Cardiac muscle cell (in vitro differentiated cells and primary cell): ENCODE results near the gene COL6A5. TPM values are rescaled to one million over a fixed set of nuclear protein-coding genes. Genes with fewer than 3 reads are reported as not detected.

Experiments used
- DNase-seq, 2 donors: peaks; one replicate each; pipeline versions ENCODE4 v3.0.0 to v3.0.0-alpha.2; 2010 to 2017; ENCODE audit warnings: low read depth in 1 of 2, low spot score in 1 of 2
- H3K27ac ChIP-seq: fragments of 200-600 bp; sonication (generic); 2 replicates; pipeline ENCODE4 v1.5.1; 2016
- H3K27me3 ChIP-seq: fragments of 200-600 bp; sonication (generic); 2 replicates; pipeline ENCODE4 v1.6.0; 2016; ENCODE audit warnings: control low read depth
- H3K36me3 ChIP-seq: fragments of 200-600 bp; sonication (generic); 2 replicates; pipeline ENCODE4 v1.5.1; 2016; ENCODE audit warnings: control low read depth
- H3K4me1 ChIP-seq: fragments of 200-600 bp; sonication (generic); 2 replicates; pipeline ENCODE4 v1.8.1; 2017; ENCODE audit warnings: low read depth, mild to moderate bottlenecking, mixed run types
- H3K4me3 ChIP-seq: fragments of 200-600 bp; sonication (generic); 2 replicates; pipeline ENCODE4 v1.5.1; 2016; ENCODE audit warnings: mild to moderate bottlenecking
- H3K9me3 ChIP-seq: fragments of 200-600 bp; sonication (generic); 2 replicates; pipeline ENCODE4 v1.5.1; 2017; ENCODE audit warnings: low read depth, mild to moderate bottlenecking, control low read depth
- polyA plus RNA-seq: library from polyadenylated mRNA; unstranded; fragments of >200 nt; fragmentation: Nextera tagmentation; extraction: Ambion mirVana; gene quantifications from 2 replicates; pipeline ENCODE4 v1.2.1, GENCODE V29; 2016
- total RNA-seq: library from RNA; depleted of rRNA; stranded (reverse); fragments of >200 nt; gene quantifications from 2 replicates; pipeline ENCODE4 v1.2.3, GENCODE V29; 2016
- TF ChIP-seq, protein P1 (sequence below): IDR thresholded peaks from 2 replicates; pipeline ENCODE4 v1.5.1; 2012; ENCODE audit warnings: low read depth, mild to moderate bottlenecking, low read length

COL6A5 gene
- total and polyA plus RNA-seq, 2 experiments from 2014 or later, result not detected

DNA sequence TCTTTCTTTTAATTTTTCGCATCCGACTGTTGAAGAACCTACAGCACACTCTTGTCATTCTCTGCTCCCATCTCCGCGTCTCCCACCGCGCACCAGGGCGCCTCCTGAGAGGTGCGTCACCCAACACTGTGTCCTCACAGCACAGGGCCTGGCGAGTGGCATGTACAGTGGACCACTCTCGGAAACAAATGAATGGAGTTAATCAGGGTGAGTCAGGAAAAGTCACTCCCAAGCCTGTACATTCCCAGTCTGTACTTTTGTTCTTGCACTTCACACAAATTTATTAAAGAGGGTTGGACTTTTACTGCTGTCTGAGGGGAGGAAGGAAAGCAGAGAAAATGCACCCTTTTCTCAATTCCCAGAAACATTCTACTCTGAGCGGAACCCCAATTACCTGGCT lies 172.1 kb downstream of the COL6A5 start:
- peaks cover 89% of the 10 kb centered on the region for H3K27me3 ChIP-seq
- H3K9me3 ChIP-seq, result no peaks in the 10 kb centered on the region
- no peak overlapping the region for H3K4me3 ChIP-seq
- DNase-seq, result peak in 1 of 2 donors; percentile 8
- H3K36me3 ChIP-seq, result no peaks in the 10 kb centered on the region
- TF ChIP-seq, protein P1, sequence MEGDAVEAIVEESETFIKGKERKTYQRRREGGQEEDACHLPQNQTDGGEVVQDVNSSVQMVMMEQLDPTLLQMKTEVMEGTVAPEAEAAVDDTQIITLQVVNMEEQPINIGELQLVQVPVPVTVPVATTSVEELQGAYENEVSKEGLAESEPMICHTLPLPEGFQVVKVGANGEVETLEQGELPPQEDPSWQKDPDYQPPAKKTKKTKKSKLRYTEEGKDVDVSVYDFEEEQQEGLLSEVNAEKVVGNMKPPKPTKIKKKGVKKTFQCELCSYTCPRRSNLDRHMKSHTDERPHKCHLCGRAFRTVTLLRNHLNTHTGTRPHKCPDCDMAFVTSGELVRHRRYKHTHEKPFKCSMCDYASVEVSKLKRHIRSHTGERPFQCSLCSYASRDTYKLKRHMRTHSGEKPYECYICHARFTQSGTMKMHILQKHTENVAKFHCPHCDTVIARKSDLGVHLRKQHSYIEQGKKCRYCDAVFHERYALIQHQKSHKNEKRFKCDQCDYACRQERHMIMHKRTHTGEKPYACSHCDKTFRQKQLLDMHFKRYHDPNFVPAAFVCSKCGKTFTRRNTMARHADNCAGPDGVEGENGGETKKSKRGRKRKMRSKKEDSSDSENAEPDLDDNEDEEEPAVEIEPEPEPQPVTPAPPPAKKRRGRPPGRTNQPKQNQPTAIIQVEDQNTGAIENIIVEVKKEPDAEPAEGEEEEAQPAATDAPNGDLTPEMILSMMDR, result no peak
- no peak overlapping the region for H3K27ac ChIP-seq
- no peaks in the 10 kb centered on the region for H3K4me1 ChIP-seq

DNA sequence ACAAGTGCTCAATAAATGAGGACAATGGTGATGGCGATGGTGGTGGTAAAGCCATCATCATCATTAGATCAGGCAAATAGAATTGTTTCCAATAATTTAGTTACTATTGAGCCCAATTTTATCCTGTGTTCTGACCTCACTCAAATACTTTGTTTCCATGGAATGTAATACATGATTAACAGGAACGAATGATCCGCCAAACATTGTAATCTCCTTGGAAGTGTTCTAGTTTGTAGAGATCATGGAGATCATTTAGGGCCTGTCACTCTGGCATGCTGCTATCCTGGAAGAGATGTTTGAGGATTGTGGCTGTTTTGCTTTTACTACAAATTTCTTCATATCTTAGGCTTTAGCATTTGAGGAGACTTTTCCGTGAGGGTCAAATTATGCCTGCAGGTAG lies 174.3 kb downstream of the COL6A5 start:
- DNase-seq, result no peak
- Histone ChIP-seq H3K27me3 (peaks cover 89% of the 10 kb centered on the region), H3K4me3 (no peak overlapping the region), H3K9me3 (no peaks in the 10 kb centered on the region), H3K27ac (no peak overlapping the region), H3K36me3 (no peaks in the 10 kb centered on the region), H3K4me1 (no peaks in the 10 kb centered on the region)
- TF ChIP-seq, protein P1, result no peak

DNA sequence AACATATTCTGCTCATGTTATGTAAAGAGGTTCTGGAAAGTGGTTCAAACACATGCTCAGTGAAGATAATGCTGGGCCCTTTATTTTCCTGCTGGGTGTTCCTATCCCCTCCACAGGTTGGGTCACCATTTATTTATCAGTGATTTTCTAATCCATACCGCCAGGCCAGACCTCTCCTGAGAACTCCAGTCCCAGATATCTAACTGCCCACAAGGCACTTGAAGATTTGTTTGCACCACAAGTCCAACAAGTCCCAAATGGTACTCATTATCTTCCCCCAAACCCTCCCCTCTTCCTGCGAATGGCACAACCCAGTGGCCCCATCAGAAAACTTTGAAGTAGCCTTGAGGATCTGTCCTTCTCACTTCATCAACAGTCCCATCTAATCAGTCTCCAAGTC lies 176.9 kb downstream of the COL6A5 start:
- TF ChIP-seq, protein P1, result no peak
- H3K9me3 ChIP-seq, result no peaks in the 10 kb centered on the region
- H3K27ac ChIP-seq, result no peak overlapping the region
- no peak overlapping the region for H3K4me3 ChIP-seq
- no peak for DNase-seq
- H3K4me1 ChIP-seq, result no peaks in the 10 kb centered on the region
- no peaks in the 10 kb centered on the region for H3K36me3 ChIP-seq
- peaks cover 87% of the 10 kb centered on the region for H3K27me3 ChIP-seq

DNA sequence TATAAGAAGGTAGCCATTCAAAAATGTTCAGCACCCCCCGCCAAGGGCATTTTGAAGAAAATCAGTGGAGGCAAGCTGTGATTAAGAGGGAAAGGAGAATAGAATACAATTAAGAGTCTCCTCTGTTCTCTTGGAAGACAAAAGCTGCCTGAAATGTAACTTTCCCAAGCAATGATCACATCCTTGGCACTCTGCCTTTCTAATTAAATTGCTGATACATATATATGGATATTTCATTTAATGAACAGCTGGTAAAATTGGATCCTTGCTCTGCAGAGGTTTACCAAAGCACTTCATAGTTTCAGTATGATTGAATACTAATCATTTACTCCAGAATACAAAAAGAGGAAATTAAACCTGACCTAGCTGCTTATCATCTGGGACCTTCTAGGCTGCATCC lies 182.0 kb downstream of the COL6A5 start:
- no peaks in the 10 kb centered on the region for H3K9me3 ChIP-seq
- H3K36me3 ChIP-seq, result no peaks in the 10 kb centered on the region
- no peak overlapping the region for H3K27ac ChIP-seq
- H3K4me1 ChIP-seq, result no peaks in the 10 kb centered on the region
- TF ChIP-seq, protein P1, result no peak
- peaks cover 94% of the 10 kb centered on the region for H3K27me3 ChIP-seq
- no peak overlapping the region for H3K4me3 ChIP-seq
- DNase-seq, result no peak

DNA sequence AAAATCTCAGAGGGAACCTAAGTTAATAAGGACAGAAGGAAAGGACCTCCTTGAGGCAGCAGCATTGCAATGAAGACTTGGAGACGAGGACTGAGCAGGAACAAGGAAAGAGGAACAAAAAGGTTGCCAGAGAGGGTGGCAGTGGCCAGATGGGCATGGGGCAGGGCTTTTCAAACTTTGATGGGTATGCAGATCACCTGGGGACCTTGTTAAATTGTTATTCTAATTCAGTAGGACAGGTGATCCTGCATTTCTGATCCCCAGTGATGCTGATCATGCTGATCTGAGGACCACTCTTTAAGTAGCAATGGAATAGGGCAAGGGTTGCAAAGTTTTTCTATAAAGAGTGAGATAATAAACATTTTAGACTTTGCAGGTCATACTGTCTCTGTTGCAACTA lies 182.6 kb downstream of the COL6A5 start:
- TF ChIP-seq, protein P1, result no peak
- H3K4me1 ChIP-seq, result no peaks in the 10 kb centered on the region
- no peak for DNase-seq

More for the DNA sequence above, 182.6 kb downstream of the COL6A5 start:
- Histone ChIP-seq H3K36me3 (no peaks in the 10 kb centered on the region), H3K9me3 (no peaks in the 10 kb centered on the region), H3K27me3 (peaks cover 97% of the 10 kb centered on the region), H3K4me3 (no peak overlapping the region), H3K27ac (no peak overlapping the region)
